A549 treated with CpdA at 1 μM for 4 hours (cell line): ENCODE data around the gene CT45A10. TPM values are rescaled to one million over a fixed set of nuclear protein-coding genes. Genes with fewer than 3 reads are reported as not detected.

Experiments
- total RNA-seq: library from RNA; stranded (reverse); fragments of 200-300 nt; extraction: Qiagen RNA extraction; gene quantifications from 5 replicates; pipeline ENCODE4 v1.2.3, GENCODE V29; 2022; ENCODE audit warnings: low read depth

The CT45A10 gene, protein sequence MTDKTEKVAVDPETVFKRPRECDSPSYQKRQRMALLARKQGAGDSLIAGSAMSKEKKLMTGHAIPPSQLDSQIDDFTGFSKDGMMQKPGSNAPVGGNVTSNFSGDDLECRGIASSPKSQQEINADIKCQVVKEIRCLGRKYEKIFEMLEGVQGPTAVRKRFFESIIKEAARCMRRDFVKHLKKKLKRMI
- total RNA-seq = 0.27 to 0.37 TPM (median 0.29 TPM) in 3 of 5 replicates, not detected in the others

GRCh38 chrX:135893294-135893817 is at the start of gene CT45A10, which contains the start of gene SAGE1:
Gene CT45A10 (minus strand): TSS chrX:135893444. CDS start chrX:135885344, 8,100 bp downstream.
Gene SAGE1 (plus strand): TSS chrX:135893716. CDS start chrX:135896243, 2,527 bp downstream.

GRCh38 chrX:135871712-135872111 is 21.5 kb downstream of the CT45A10 start, which contains the start of gene CT45A9:
Gene CT45A9 (minus strand): TSS chrX:135871812. CDS start chrX:135868061, 3,751 bp downstream.

GRCh38 chrX:135854438-135854837 is 38.8 kb downstream of the CT45A10 start, which contains the start of gene CT45A8:
Gene CT45A8 (minus strand): TSS chrX:135854538. CDS start chrX:135850783, 3,755 bp downstream.

DNA sequence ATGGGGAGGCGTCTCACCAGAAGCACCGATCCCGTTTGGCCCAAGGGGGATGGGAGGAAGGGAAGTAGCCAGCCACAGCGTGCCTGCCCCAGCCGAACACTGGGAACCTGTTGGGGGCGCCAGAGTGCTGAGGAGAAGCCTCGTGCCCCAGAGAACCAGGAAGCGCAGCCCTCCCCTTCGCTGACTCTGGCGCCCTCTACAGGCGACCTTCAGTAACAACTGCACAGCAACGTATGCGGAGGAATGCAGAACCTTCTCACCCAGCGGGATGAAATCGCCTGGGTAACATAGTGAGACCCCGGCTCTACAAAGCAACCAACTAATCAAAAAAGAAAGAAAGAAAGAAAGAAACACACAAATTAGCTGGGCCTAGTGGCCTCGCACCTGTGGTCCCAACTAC is 56.1 kb downstream of the CT45A10 start, which contains the start of gene CT45A7:
Gene CT45A7, minus strand, starts transcription at position 101 of the 400 bp plus-strand sequence. CDS start 3,747 bp downstream, outside the sequence.

Other genes starting within 250 kb of the CT45A10 start
- 0.11 TPM in 1 of 5 replicates, not detected in the others for gene CT45A1, start 179.8 kb downstream of the CT45A10 start, total RNA-seq
- gene CT45A3, start 125.3 kb downstream of the CT45A10 start, total RNA-seq = 0.24 to 0.32 TPM in 2 of 5 replicates, not detected in the others
- gene CT45A5, start 107.9 kb downstream of the CT45A10 start, total RNA-seq = 0.05 TPM in 1 of 5 replicates, not detected in the others
- not detected in 5 replicates for gene CT45A6, start 90.7 kb downstream of the CT45A10 start, total RNA-seq
- 0.07 TPM in 1 of 5 replicates, not detected in the others for gene CT45A2, start 73.4 kb downstream of the CT45A10 start, total RNA-seq
- gene CT45A7, start 56.2 kb downstream of the CT45A10 start, total RNA-seq = not detected in 5 replicates
- not detected in 5 replicates for gene CT45A8, start 38.9 kb downstream of the CT45A10 start, total RNA-seq
- not detected in 5 replicates for gene CT45A9, start 21.6 kb downstream of the CT45A10 start, total RNA-seq
- gene SAGE1, start 272 bp upstream of the CT45A10 start, total RNA-seq = 0.02 to 0.07 TPM (median 0.05 TPM) in 3 of 5 replicates, not detected in the others
- 15.2 to 16.8 TPM (median 15.9 TPM) in 5 replicates for gene MMGT1, start 80.5 kb upstream of the CT45A10 start, total RNA-seq
- 6.7 to 8.9 TPM (median 8.3 TPM) in 5 replicates for gene SLC9A6, start 92.0 kb upstream of the CT45A10 start, total RNA-seq